Activated T-helper 2 cell treated with anti-CD3 and anti-CD28 coated beads, Interferon-gamma antibody, Interleukin-2, Interleukin-4, amounts not matched to agents 10 μg/mL and 5 μg/mL and 100 μg/mL, durations not matched to agents 14 hours and 24 hours and 36 hours (primary cell): ENCODE data around the gene TSPYL2. TPM values are rescaled to one million over a fixed set of nuclear protein-coding genes. Genes with fewer than 3 reads are reported as not detected.
A peak's percentile ranks its signal among the peaks of the same experiment; 100 is the strongest.

Source experiments
- DNase-seq: peaks from one replicate; pipeline ENCODE4 v3.0.0; 2021; ENCODE audit warnings: low spot score
- H3K27ac Mint-ChIP-seq: one replicate; pipeline ENCODE4 v1.8.0; 2021; ENCODE audit warnings: mixed read lengths
- H3K27me3 Mint-ChIP-seq: one replicate; pipeline ENCODE4 v1.8.0; 2021; ENCODE audit warnings: low read depth, mixed read lengths
- H3K36me3 Mint-ChIP-seq: one replicate; pipeline ENCODE4 v1.8.0; 2021; ENCODE audit warnings: low read depth, mixed read lengths
- H3K4me1 Mint-ChIP-seq: one replicate; pipeline ENCODE4 v1.8.0; 2021; ENCODE audit warnings: low read depth, mixed read lengths
- H3K4me3 Mint-ChIP-seq: one replicate; pipeline ENCODE4 v1.8.0; 2021; ENCODE audit warnings: low read depth, mild to moderate bottlenecking, moderate library complexity, mixed read lengths
- H3K9me3 Mint-ChIP-seq: one replicate; pipeline ENCODE4 v1.8.0; 2021; ENCODE audit warnings: mixed read lengths
- intact Hi-C: fragments of 100-400 bp; cut with micrococcal nuclease; formaldehyde crosslinking; loops from one replicate; pipeline ENCODE4 v1.15.1; 2023
- total RNA-seq: library from RNA; stranded (reverse); gene quantifications from 2 replicates; pipeline ENCODE4 v1.2.3, GENCODE V29; 2022

Gene TSPYL2
- total RNA-seq, 1 donor from 2014 or later = 41.2 TPM

- peaks cover 20% of the 10 kb centered on the region for H3K4me1 Mint-ChIP-seq
These were observed 10.4 kb upstream of the TSPYL2 start for GRCh38 chrX:53071604-53072417.

GRCh38 chrX:53072418-53073114, 9.6 kb upstream of the TSPYL2 start:
- Mint-ChIP-seq H3K9me3 (no peaks in the 10 kb centered on the region), H3K27me3 (no peaks in the 10 kb centered on the region), H3K4me1 (peaks cover 20% of the 10 kb centered on the region), H3K36me3 (no peaks in the 10 kb centered on the region), H3K27ac (peak overlapping the region; percentile 48), H3K4me3 (peak overlapping the region; percentile 88)
- no peak for DNase-seq
- intact Hi-C loops = loop anchor here (10.0 kb wide), 1 partner anchor 152 kb away; the partner anchor contains the start of gene KDM5C

More at GRCh38 chrX:53071604-53072417, 10.4 kb upstream of the TSPYL2 start:
- peak overlapping the region; percentile 48 for H3K27ac Mint-ChIP-seq
- H3K4me3 Mint-ChIP-seq = peak overlapping the region; percentile 88
- intact Hi-C loops = loop anchor here (1.0 to 10.0 kb wide), 3 partner anchors 17 to 153 kb away; partner anchors contain the start of gene KDM5C
- H3K27me3 Mint-ChIP-seq = no peaks in the 10 kb centered on the region
- no peaks in the 10 kb centered on the region for H3K9me3 Mint-ChIP-seq
- peak; percentile 54 for DNase-seq
- H3K36me3 Mint-ChIP-seq = no peaks in the 10 kb centered on the region

- Mint-ChIP-seq H3K4me1 (peaks cover 20% of the 10 kb centered on the region), H3K36me3 (no peaks in the 10 kb centered on the region), H3K27ac (no peak overlapping the region), H3K9me3 (no peaks in the 10 kb centered on the region), H3K27me3 (no peaks in the 10 kb centered on the region), H3K4me3 (peak overlapping the region; percentile 47)
- DNase-seq = no peak
- intact Hi-C loops = loop anchor here (10.0 kb wide), 1 partner anchor 152 kb away; the partner anchor contains the start of gene KDM5C
These were observed 9.0 kb upstream of the TSPYL2 start for GRCh38 chrX:53073115-53073586.

GRCh38 chrX:53075011-53075410, 7.2 kb upstream of the TSPYL2 start:
- no peak for DNase-seq
- Mint-ChIP-seq H3K36me3 (no peaks in the 10 kb centered on the region), H3K27ac (no peak overlapping the region), H3K9me3 (no peaks in the 10 kb centered on the region), H3K4me3 (no peak overlapping the region), H3K27me3 (no peaks in the 10 kb centered on the region), H3K4me1 (peaks cover 20% of the 10 kb centered on the region)
- intact Hi-C loops = loop anchor here (10.0 kb wide), 1 partner anchor 150 kb away; the partner anchor contains the start of gene KDM5C

- H3K36me3 Mint-ChIP-seq = no peaks in the 10 kb centered on the region
- DNase-seq = no peak
- H3K27me3 Mint-ChIP-seq = no peaks in the 10 kb centered on the region
- peaks cover 17% of the 10 kb centered on the region for H3K4me1 Mint-ChIP-seq
- no peak overlapping the region for H3K4me3 Mint-ChIP-seq
- H3K27ac Mint-ChIP-seq = no peak overlapping the region
- no peaks in the 10 kb centered on the region for H3K9me3 Mint-ChIP-seq
- intact Hi-C loops = loop anchor here (10.0 kb wide), 1 partner anchor 148 kb away; the partner anchor contains the start of gene KDM5C
These were observed 5.5 kb upstream of the TSPYL2 start for GRCh38 chrX:53076671-53077070.

- Mint-ChIP-seq H3K4me3 (no peak overlapping the region), H3K27me3 (no peaks in the 10 kb centered on the region), H3K27ac (no peak overlapping the region), H3K36me3 (no peaks in the 10 kb centered on the region), H3K9me3 (no peaks in the 10 kb centered on the region), H3K4me1 (peaks cover 11% of the 10 kb centered on the region)
- no peak for DNase-seq
- intact Hi-C loops = loop anchor here (10.0 kb wide), 1 partner anchor 147 kb away; the partner anchor contains the start of gene KDM5C
These were observed 4.7 kb upstream of the TSPYL2 start for GRCh38 chrX:53077207-53078197.

GRCh38 chrX:53078943-53079342, 3.2 kb upstream of the TSPYL2 start:
- Mint-ChIP-seq H3K27me3 (no peaks in the 10 kb centered on the region), H3K27ac (no peak overlapping the region), H3K4me1 (peaks cover 21% of the 10 kb centered on the region), H3K9me3 (no peaks in the 10 kb centered on the region), H3K36me3 (peaks cover 12% of the 10 kb centered on the region), H3K4me3 (no peak overlapping the region)
- DNase-seq = no peak
- intact Hi-C loops = loop anchor here (10.0 kb wide), 1 partner anchor 146 kb away; the partner anchor contains the start of gene KDM5C

- H3K9me3 Mint-ChIP-seq = no peaks in the 10 kb centered on the region
- DNase-seq = no peak
- no peaks in the 10 kb centered on the region for H3K27me3 Mint-ChIP-seq
- H3K4me3 Mint-ChIP-seq = peak overlapping the region; percentile 73
- intact Hi-C loops = no loop called here
- H3K4me1 Mint-ChIP-seq = peaks cover 27% of the 10 kb centered on the region
- peak overlapping the region; percentile 84 for H3K27ac Mint-ChIP-seq
- H3K36me3 Mint-ChIP-seq = peaks cover 32% of the 10 kb centered on the region
These were observed 1.3 kb upstream of the TSPYL2 start for GRCh38 chrX:53080628-53081580.

GRCh38 chrX:53082773-53083616, 828 bp downstream of the TSPYL2 start:
- H3K27ac Mint-ChIP-seq = peak overlapping the region; percentile 55

GRCh38 chrX:53084043-53084570, 1.9 kb downstream of the TSPYL2 start:
- no peaks in the 10 kb centered on the region for H3K27me3 Mint-ChIP-seq

More at GRCh38 chrX:53082773-53083616, 828 bp downstream of the TSPYL2 start:
- H3K27me3 Mint-ChIP-seq = no peaks in the 10 kb centered on the region
- H3K36me3 Mint-ChIP-seq = peaks cover 47% of the 10 kb centered on the region
- no peak for DNase-seq
- H3K4me1 Mint-ChIP-seq = peaks cover 34% of the 10 kb centered on the region
- peak overlapping the region; percentile 94 for H3K4me3 Mint-ChIP-seq
- intact Hi-C loops = no loop called here
- H3K9me3 Mint-ChIP-seq = no peaks in the 10 kb centered on the region

More at GRCh38 chrX:53084043-53084570, 1.9 kb downstream of the TSPYL2 start:
- H3K9me3 Mint-ChIP-seq = no peaks in the 10 kb centered on the region
- H3K4me3 Mint-ChIP-seq = no peak overlapping the region
- peaks cover 42% of the 10 kb centered on the region for H3K4me1 Mint-ChIP-seq
- no peak overlapping the region for H3K27ac Mint-ChIP-seq
- DNase-seq = no peak
- H3K36me3 Mint-ChIP-seq = peaks cover 53% of the 10 kb centered on the region
- intact Hi-C loops = no loop called here
